Dendritic cell treated with granulocyte-macrophage colony-stimulating factor and Interleukin-4, amounts not matched to agents 40 ng/mL and 50 ng/mL, for 4 days (primary cell): Measurements from ENCODE around the gene ANAPC2.

Source experiments
- H3K27ac Mint-ChIP-seq: one replicate; pipeline ENCODE4 v1.8.0; 2022; ENCODE audit warnings: mild to moderate bottlenecking, mixed read lengths
- H3K27me3 Mint-ChIP-seq: one replicate; pipeline ENCODE4 v1.8.0; 2022; ENCODE audit warnings: mild to moderate bottlenecking, mixed read lengths
- H3K36me3 Mint-ChIP-seq: one replicate; pipeline ENCODE4 v1.8.0; 2022; ENCODE audit warnings: low read depth, mixed read lengths
- H3K4me1 Mint-ChIP-seq: one replicate; pipeline ENCODE4 v1.8.0; 2022; ENCODE audit warnings: low read depth, mixed read lengths
- H3K4me3 Mint-ChIP-seq: one replicate; pipeline ENCODE4 v1.8.0; 2022; ENCODE audit warnings: mild to moderate bottlenecking, moderate library complexity, mixed read lengths
- H3K9me3 Mint-ChIP-seq: one replicate; pipeline ENCODE4 v1.8.0; 2022; ENCODE audit warnings: mixed read lengths
- intact Hi-C: fragments of 100-400 bp; cut with micrococcal nuclease; formaldehyde crosslinking; loops from one replicate; pipeline ENCODE4 v1.15.0; 2022

ANAPC2 gene

DNA sequence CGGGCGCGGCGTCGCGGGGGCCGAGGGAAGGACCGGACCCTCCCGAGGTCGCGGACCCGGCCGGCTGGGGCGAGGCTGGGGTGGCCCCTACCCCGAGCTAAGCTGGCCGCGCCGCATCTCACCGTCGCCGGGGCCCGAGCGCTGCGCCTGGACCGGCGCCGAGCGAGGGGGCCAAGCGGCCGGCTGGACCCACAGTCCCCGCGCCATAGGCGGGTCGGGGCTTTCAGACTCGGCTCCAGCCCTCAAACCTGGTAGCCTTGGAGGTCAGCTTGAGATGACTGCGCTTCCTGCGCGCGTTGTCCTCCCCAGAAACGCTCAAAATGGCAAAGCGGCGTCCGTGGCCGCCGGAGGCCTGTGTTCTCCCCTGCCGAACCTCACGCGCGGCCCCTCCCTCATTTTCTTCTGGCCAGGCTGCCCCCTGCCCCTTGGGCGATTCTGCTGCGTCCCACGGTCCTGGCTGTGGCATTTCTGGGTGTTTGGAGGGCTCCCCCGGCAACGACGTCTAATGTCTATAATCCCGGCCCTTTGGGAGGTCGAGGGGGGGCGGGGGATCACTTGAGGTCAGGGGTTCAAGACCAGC is 58.1 kb downstream of the ANAPC2 start:
- H3K4me1 Mint-ChIP-seq: peaks cover 28% of the 10 kb centered on the region
- peaks cover 11% of the 10 kb centered on the region for H3K36me3 Mint-ChIP-seq
- H3K9me3 Mint-ChIP-seq: no peaks in the 10 kb centered on the region
- H3K27ac Mint-ChIP-seq: peak overlapping the region; percentile 61
- H3K27me3 Mint-ChIP-seq: peaks cover 36% of the 10 kb centered on the region
- intact Hi-C loops: no loop called here
- peak overlapping the region; percentile 76 for H3K4me3 Mint-ChIP-seq

- intact Hi-C loops: loop anchor here (10.0 kb wide), 1 partner anchor 45 kb away; the partner anchor contains the start of genes LRRC26 and TMEM210
- Mint-ChIP-seq H3K4me1 (peaks cover 28% of the 10 kb centered on the region), H3K9me3 (no peaks in the 10 kb centered on the region), H3K36me3 (peaks cover 11% of the 10 kb centered on the region), H3K27me3 (peaks cover 34% of the 10 kb centered on the region), H3K4me3 (peak overlapping the region; percentile 80), H3K27ac (peak overlapping the region; percentile 61)
Observed at GRCh38 chr9:137129456-137130175, 58.7 kb downstream of the ANAPC2 start.

GRCh38 chr9:137128862-137129455 is 59.4 kb downstream of the ANAPC2 start:
- peaks cover 27% of the 10 kb centered on the region for H3K27me3 Mint-ChIP-seq
- H3K4me3 Mint-ChIP-seq: peak overlapping the region; percentile 80
- H3K36me3 Mint-ChIP-seq: peaks cover 11% of the 10 kb centered on the region
- H3K9me3 Mint-ChIP-seq: no peaks in the 10 kb centered on the region
- H3K4me1 Mint-ChIP-seq: peaks cover 28% of the 10 kb centered on the region
- intact Hi-C loops: loop anchor here (10.0 kb wide), 1 partner anchor 46 kb away; the partner anchor contains the start of genes LRRC26 and TMEM210
- peak overlapping the region; percentile 61 for H3K27ac Mint-ChIP-seq

DNA sequence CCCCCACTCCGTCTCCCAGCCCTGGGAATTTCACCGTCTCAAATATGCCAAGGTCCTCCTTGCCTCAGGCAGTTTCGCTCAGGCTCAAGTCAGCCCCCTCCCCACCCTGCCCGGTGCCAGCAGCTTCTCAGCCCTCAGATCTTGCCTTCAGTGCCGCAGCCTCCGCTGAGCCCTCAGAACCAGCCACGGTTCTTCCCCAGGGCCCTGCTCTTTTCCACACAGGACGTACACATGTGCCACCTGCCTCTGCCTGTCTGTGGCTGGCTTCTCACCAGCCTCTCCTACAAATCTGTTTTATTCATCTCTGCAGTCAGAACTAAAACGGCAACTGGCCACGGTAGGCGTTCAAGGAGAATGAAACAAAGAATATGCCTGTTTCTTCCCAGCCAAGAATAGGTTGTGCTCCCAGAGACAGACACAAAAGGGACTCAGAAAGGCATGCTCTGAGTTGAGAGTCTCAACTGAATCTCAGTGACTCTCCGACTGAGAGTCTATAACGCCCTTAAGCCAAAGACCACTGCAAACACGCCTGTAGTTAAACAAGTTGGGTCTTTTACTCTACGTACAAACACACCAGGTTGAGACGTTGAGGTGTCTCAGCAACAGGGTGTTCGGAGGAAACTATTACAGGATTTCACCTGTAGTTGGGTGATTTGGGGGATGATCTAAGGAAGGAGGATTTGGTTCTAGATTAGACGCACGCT is 60.0 kb downstream of the ANAPC2 start:
- intact Hi-C loops: loop anchor here (10.0 kb wide), 1 partner anchor 46 kb away; the partner anchor contains the start of genes LRRC26 and TMEM210
- Mint-ChIP-seq H3K4me3 (peak overlapping the region; percentile 80), H3K27ac (peak overlapping the region; percentile 61), H3K4me1 (peaks cover 28% of the 10 kb centered on the region), H3K27me3 (peaks cover 24% of the 10 kb centered on the region), H3K36me3 (peaks cover 11% of the 10 kb centered on the region), H3K9me3 (no peaks in the 10 kb centered on the region)

- peaks cover 28% of the 10 kb centered on the region for H3K4me1 Mint-ChIP-seq
- H3K36me3 Mint-ChIP-seq: peaks cover 11% of the 10 kb centered on the region
- H3K4me3 Mint-ChIP-seq: peak overlapping the region; percentile 85
- intact Hi-C loops: loop anchor here (10.0 kb wide), 1 partner anchor 47 kb away; the partner anchor contains the start of genes LRRC26 and TMEM210
- H3K9me3 Mint-ChIP-seq: no peaks in the 10 kb centered on the region
- H3K27ac Mint-ChIP-seq: peak overlapping the region; percentile 85
- peaks cover 18% of the 10 kb centered on the region for H3K27me3 Mint-ChIP-seq
Observed at GRCh38 chr9:137127301-137128157, 60.8 kb downstream of the ANAPC2 start.

- H3K4me1 Mint-ChIP-seq: peaks cover 33% of the 10 kb centered on the region
- H3K27ac Mint-ChIP-seq: peak overlapping the region; percentile 85
- intact Hi-C loops: loop anchor here (10.0 kb wide), 1 partner anchor 48 kb away; the partner anchor contains the start of genes LRRC26 and TMEM210
Observed at GRCh38 chr9:137126786-137127185, 61.6 kb downstream of the ANAPC2 start.

More at GRCh38 chr9:137126786-137127185, 61.6 kb downstream of the ANAPC2 start:
- H3K9me3 Mint-ChIP-seq: no peaks in the 10 kb centered on the region
- peak overlapping the region; percentile 85 for H3K4me3 Mint-ChIP-seq
- H3K27me3 Mint-ChIP-seq: peaks cover 14% of the 10 kb centered on the region
- peaks cover 11% of the 10 kb centered on the region for H3K36me3 Mint-ChIP-seq
